Erythroblast (primary cell): ENCODE results near the gene PTPRA.

Source experiments
- GATA1 ChIP-seq: IDR thresholded peaks from 2 replicates; pipeline ENCODE4 v1.6.1; 2011; ENCODE audit warnings: low read depth, mild to moderate bottlenecking, control low read depth, low read length, moderate library complexity
- POLR2A ChIP-seq: IDR thresholded peaks from 2 replicates; pipeline ENCODE4 v1.6.1; 2011; ENCODE audit warnings: mild to moderate bottlenecking, low read length

DNA sequence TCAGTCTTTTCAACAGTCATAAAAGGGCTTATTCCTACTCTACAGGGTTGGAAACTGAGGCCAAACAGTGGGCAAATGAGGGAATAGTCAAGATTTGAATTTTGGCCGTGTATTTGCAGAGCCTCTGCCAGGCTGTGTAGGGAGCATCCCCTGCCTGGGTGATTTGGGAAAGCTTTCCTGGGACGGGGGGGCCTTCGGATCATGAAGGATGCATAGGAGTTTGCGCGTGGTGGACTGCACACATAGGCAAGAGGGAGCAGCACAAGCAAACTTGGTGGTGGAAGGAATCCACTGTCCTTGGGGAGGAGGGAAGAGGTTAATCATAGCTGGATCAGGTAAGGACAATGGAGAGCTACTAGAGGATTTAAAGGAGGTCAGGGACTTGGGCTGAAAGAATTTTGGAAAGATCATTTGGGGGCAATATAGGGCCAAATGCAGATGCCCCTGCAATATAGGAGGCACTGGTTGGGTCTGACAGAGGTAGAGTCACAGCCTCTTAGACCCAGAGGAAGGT, 2.5 kb downstream of the PTPRA start:
- TF ChIP-seq POLR2A, result no peak
- no peak for TF ChIP-seq GATA1
